Gastrocnemius medialis (tissue), 4 donors: ENCODE results near the gene XRCC3.

ENCODE experiments used
- POLR2A ChIP-seq, 2 donors: fragments of 450-650 bp; IDR thresholded peaks; one replicate each; pipeline ENCODE4 v1.6.1; 2017; ENCODE audit warnings: antibody characterized with exemption in 2 of 2, mild to moderate bottlenecking in 2 of 2, moderate library complexity in 2 of 2
- TF ChIP-seq, protein P1 (sequence below), 5 experiments: fragments of 450-650 bp in 3 of 5; fragments of 200-600 bp in 2 of 5; sonication (generic) in 2 of 5; IDR thresholded peaks in 4 of 5; conservative IDR thresholded peaks in 1 of 5; 1 replicate in 4 of 5; 2 replicates in 1 of 5; pipeline ENCODE4 v1.5.1; 2016 to 2019; ENCODE audit warnings: antibody characterized with exemption in 5 of 5, mild to moderate bottlenecking in 3 of 5, moderate library complexity in 3 of 5

DNA sequence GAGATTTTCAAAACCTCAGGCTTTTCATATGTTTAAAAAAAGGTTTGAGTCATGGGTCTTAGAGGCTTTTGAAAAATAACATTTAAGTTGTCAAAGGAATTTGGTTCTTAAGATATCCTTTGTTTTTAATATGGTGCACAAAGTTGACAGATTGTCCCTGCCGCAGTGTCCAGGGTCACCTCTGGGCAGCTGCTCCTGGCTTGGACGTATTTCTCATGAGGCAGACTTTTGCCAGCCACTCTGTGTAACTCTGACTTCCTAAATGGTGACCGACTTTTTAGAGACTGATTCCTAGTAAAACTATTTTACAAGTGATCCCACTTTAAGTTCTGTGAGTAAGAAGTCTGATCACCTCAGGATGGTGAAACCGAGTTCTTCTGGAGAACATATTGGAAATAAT is 27.5 kb downstream of the XRCC3 start:
- no peak for TF ChIP-seq POLR2A (IDR thresholded peaks at IDR 0.05)
- TF ChIP-seq, protein P1, sequence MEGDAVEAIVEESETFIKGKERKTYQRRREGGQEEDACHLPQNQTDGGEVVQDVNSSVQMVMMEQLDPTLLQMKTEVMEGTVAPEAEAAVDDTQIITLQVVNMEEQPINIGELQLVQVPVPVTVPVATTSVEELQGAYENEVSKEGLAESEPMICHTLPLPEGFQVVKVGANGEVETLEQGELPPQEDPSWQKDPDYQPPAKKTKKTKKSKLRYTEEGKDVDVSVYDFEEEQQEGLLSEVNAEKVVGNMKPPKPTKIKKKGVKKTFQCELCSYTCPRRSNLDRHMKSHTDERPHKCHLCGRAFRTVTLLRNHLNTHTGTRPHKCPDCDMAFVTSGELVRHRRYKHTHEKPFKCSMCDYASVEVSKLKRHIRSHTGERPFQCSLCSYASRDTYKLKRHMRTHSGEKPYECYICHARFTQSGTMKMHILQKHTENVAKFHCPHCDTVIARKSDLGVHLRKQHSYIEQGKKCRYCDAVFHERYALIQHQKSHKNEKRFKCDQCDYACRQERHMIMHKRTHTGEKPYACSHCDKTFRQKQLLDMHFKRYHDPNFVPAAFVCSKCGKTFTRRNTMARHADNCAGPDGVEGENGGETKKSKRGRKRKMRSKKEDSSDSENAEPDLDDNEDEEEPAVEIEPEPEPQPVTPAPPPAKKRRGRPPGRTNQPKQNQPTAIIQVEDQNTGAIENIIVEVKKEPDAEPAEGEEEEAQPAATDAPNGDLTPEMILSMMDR (IDR thresholded peaks at IDR 0.05 in 4 of 5, conservative IDR thresholded peaks at IDR 0.05 in 1 of 5), result no peak
